Right lobe of liver (tissue), 4 donors: ENCODE data around the gene SPIRE1.
"Not testable (repeated sequence)": the region's sequence is repeated elsewhere in the genome, so short reads cannot be mapped to it uniquely, and the experiment has no call there.

Source experiments
- CTCF ChIP-seq, 4 donors: fragments of 200-600 bp in 3 of 4; fragments of 450-650 bp in 1 of 4; IDR thresholded peaks; one replicate each; pipeline versions ENCODE4 v1.5.1 to v1.8.0; 2016 to 2022; ENCODE audit warnings: antibody characterized with exemption in 4 of 4, mild to moderate bottlenecking in 2 of 4
- POLR2A ChIP-seq: fragments of 450-650 bp; IDR thresholded peaks from one replicate; pipeline ENCODE4 v1.6.1; 2017; ENCODE audit warnings: antibody characterized with exemption, mild to moderate bottlenecking
- donor health status: DM: no; HTN: no; CAD: no.
- donor health status: DM: no; HTN: no; CAD: no.
- donor health status: DM: no; HTN: yes; CAD: no.

- TF ChIP-seq CTCF (IDR thresholded peaks at IDR 0.05); POLR2A: not testable (repeated sequence)
Measured at GRCh38 chr18:12551943-12552878, 105.7 kb downstream of the SPIRE1 start.
